Lung (tissue), 12 donors: ENCODE measurements around the gene ANKS1B. TPM values are rescaled to one million over a fixed set of nuclear protein-coding genes. Genes with fewer than 3 reads are reported as not detected.

Source experiments
- ATAC-seq: fragments of 200-7000 bp; cut with Tn5 transposase; one replicate; pipeline ENCODE4 v1.9.1; 2020; ENCODE audit warnings: moderate number of reproducible peaks; ENCODE audit not compliant: insufficient read depth, low FRiP score
- DNase-seq, 3 donors: peaks; one replicate each; pipeline ENCODE4 v3.0.0-alpha.2; 2013 to 2017
- H3K27ac ChIP-seq, 2 donors: one replicate each; pipeline ENCODE4 v1.5.1; 2013; ENCODE audit warnings: mild to moderate bottlenecking in 2 of 2, moderate library complexity in 2 of 2, control low read depth in 1 of 2, inconsistent platforms in 1 of 2, low read depth in 1 of 2, low read length in 1 of 2
- H3K27me3 ChIP-seq, 3 donors: one replicate each; pipeline ENCODE4 v1.5.1; 2013; ENCODE audit warnings: low read length in 2 of 3; ENCODE audit not compliant: control insufficient read depth in 3 of 3, insufficient read depth in 3 of 3
- H3K36me3 ChIP-seq, 4 donors: one replicate each; pipeline ENCODE4 v1.5.1; 2013; ENCODE audit warnings: low read length in 4 of 4, mild to moderate bottlenecking in 1 of 4, moderate library complexity in 1 of 4; ENCODE audit not compliant: control insufficient read depth in 4 of 4, insufficient read depth in 4 of 4
- H3K4me1 ChIP-seq, 5 donors: one replicate each; pipeline ENCODE4 v1.5.1; 2013; ENCODE audit warnings: low read length in 5 of 5, mild to moderate bottlenecking in 2 of 5, moderate library complexity in 1 of 5; ENCODE audit not compliant: control insufficient read depth in 5 of 5, insufficient read depth in 5 of 5
- H3K4me3 ChIP-seq: one replicate; pipeline ENCODE4 v1.5.1; 2013; ENCODE audit warnings: mild to moderate bottlenecking, control low read depth, moderate library complexity
- H3K9ac ChIP-seq, 2 donors: one replicate each; pipeline ENCODE4 v1.5.1; 2013; ENCODE audit warnings: low read length in 2 of 2, control low read depth in 1 of 2; ENCODE audit not compliant: insufficient read depth in 1 of 2
- H3K9me3 ChIP-seq, 4 donors: one replicate each; pipeline ENCODE4 v1.5.1; 2013; ENCODE audit warnings: low read length in 3 of 4, mild to moderate bottlenecking in 1 of 4, moderate library complexity in 1 of 4; ENCODE audit not compliant: control insufficient read depth in 4 of 4, insufficient read depth in 3 of 4
- CTCF ChIP-seq: IDR thresholded peaks from 2 replicates; pipeline ENCODE4 v1.5.1; 2012; ENCODE audit warnings: mild to moderate bottlenecking; ENCODE audit errors: control extremely low read depth, extremely low read depth
- WGBS, 2 donors: extraction: QIAGEN DNeasy Blood & Tissue Kit; methylation state at CpG; one replicate each; pipeline ENCODE4 v1.1.7; 2013; 5-methylcytosine and 5-hydroxymethylcytosine counted together
- polyA plus RNA-seq, 2 donors: library from polyadenylated mRNA; stranded (reverse); fragments of 200-250 nt; gene quantifications; one replicate each; pipeline ENCODE4 v1.2.1, GENCODE V29; 2013
- total RNA-seq, 2 donors: library from RNA; depleted of rRNA in 1 of 2; stranded (reverse); fragments of >200 nt in 1 of 2; gene quantifications; one replicate each; pipeline ENCODE4 v1.2.1, GENCODE V29; 2014 to 2021
- donor health status: control.
- donor health status: control.
- donor health status: Bipolar disorder and iron deficiency.
- donor health status: healthy.
- donor health status: DM: yes; HTN: yes; CAD: no.

The ANKS1B gene
- total and polyA plus RNA-seq, 4 donors = 0.32 to 10.3 (median 3.7) TPM

- Histone ChIP-seq H3K36me3 (peaks cover 16 to 37% (median 26%) of the 10 kb centered on the region in 4 donors), H3K4me3 (no peak overlapping the region), H3K27ac (no peak overlapping the region), H3K9me3 (peaks cover 0 to 1% (median 0%) of the 10 kb centered on the region in 4 donors), H3K9ac (no peak overlapping the region), H3K27me3 (no peaks in the 10 kb centered on the region), H3K4me1 (peaks cover 0 to 20% (median 0%) of the 10 kb centered on the region in 5 donors)
- WGBS, 2 donors = 92 to 93% methylated on average over 5 of the region's 5 CpGs
- no peak for TF ChIP-seq CTCF
- DNase-seq = no peak
- no peak for ATAC-seq
These were observed 1260.2 kb downstream of the ANKS1B start for GRCh38 chr12:98724384-98725155.

- Histone ChIP-seq H3K4me3 (no peak overlapping the region), H3K27me3 (no peaks in the 10 kb centered on the region), H3K9me3 (peaks cover 0 to 1% (median 0%) of the 10 kb centered on the region in 4 donors), H3K4me1 (peaks cover 0 to 16% (median 4%) of the 10 kb centered on the region in 5 donors), H3K36me3 (peaks cover 13 to 25% (median 20%) of the 10 kb centered on the region in 4 donors), H3K9ac (no peak overlapping the region), H3K27ac (no peak overlapping the region)
- DNase-seq (no peak), ATAC-seq (no peak)
- 88 to 90% methylated on average over 2 of the region's 2 CpGs for WGBS, 2 donors
- no peak for TF ChIP-seq CTCF
These were observed 1263.5 kb downstream of the ANKS1B start for GRCh38 chr12:98721204-98721702.

DNA sequence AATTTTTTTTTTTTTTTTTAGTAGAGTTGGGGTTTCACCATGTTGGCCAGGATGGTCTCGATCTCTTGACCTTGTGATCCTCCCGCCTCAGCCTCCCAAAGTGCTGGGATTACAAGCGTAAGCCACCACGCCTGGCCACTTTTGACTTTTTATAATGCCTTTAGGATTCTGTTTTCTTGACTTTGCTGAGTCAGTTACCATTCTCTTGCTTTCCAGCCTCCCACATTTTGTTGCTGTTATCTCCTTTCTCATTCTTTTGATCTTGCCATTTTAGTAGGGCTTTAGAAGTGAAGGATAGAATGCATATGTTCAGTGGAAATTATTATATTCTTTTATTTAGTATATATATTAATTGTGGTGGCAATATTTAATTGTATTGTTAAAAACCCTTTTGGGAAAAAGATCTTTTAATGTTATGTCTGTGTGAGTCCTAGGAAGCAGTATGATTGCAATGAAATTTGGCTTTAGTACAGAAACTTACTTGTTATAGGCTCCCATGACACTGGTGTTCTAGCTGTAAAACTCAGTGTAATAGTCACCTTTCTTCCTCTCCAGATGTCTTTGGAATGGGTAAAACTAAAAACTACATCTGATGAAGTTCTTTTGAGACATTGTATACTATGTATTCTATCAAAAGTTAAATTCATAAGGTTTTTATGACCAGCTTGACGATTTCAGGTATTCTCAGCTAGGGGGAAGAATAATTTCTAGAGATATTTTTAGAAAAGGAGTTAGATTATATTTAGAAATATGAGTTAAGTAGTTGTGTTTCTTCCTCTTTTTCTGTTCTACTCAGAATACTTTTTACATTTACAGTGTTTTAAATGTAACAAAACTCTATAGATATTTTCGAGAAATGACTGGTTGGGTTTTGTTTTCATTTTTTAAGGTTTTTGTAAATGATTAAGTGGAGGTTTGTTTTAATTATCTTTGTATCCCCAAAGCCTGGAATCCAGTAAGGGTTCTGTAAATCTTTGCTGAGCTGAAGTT lies 1264.9 kb downstream of the ANKS1B start:
- no peak overlapping the region for H3K27ac ChIP-seq
- DNase-seq = no peak
- no peak for TF ChIP-seq CTCF
- 83 to 90% methylated on average over 6 of the region's 6 CpGs for WGBS, 2 donors
- no peak overlapping the region for H3K4me3 ChIP-seq
- H3K36me3 ChIP-seq = peaks cover 12 to 28% (median 18%) of the 10 kb centered on the region in 4 donors
- no peaks in the 10 kb centered on the region for H3K9me3 ChIP-seq
- no peaks in the 10 kb centered on the region for H3K27me3 ChIP-seq
- peaks cover 0 to 6% (median 4%) of the 10 kb centered on the region in 5 donors for H3K4me1 ChIP-seq
- ATAC-seq = no peak
- no peak overlapping the region for H3K9ac ChIP-seq
